ENCODE measurements around the gene PER3.

The PER3 gene

DNA sequence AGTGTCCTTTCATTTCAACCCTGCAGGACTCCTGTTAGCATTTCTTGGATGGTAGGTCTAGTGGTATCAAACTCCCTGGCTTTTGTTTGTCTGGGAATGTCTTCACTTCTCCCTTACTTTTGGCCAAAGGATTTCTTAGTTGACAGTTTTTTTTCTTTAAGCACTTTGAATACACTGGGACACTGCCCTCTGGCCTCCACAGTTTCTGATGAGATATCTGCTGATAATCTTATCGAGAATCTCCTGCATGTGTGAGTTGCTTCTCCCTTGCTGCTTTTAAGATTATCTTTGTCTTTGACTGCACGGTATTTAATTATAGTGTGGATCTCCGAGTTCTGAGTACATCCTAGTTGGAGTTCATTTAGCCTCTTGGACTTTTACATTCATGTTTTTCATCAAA lies 55.4 kb downstream of the PER3 start:
- DNase-seq, result no peak

- no peak for DNase-seq
Measured at GRCh38 chr1:7842517-7842916, 58.4 kb downstream of the PER3 start.

DNA sequence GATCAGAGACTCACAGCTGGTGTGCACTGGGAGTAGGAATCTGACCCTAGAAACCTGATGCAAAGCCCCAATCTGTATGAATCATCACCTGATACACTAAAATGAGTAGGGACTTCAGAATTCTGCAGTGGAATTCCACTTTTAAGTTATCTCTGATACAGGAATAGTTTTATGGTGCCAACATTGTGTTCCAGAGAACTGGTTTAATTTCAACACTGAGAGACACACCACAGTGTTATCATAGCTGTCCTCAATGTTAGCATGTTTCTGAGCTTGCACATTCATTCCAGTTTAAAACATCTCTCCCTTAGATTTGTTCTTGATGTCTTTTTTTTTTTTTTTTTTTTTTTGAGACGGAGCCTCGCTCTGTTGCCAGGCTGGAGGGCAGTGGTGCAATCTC lies 61.7 kb downstream of the PER3 start:
- no peak for DNase-seq

DNA sequence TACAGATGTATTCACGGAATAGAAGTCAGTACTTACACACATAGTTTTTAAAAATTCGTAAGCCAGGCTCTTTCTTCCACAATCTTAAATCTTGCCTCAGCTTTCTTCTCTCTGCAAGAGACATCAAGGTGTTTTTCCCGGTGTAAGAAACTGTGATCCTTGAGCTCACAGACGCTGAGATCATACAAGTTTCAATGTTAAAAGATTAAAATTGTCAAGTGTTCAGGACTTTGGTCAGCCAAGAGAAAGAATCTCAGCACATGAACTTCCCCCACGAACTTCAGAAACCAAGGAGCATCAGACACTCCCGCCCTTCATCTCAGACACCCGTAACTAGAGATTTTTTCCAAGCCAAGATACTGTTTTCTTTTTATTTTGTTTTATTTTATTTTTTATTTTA lies 62.6 kb downstream of the PER3 start:
- no peak for DNase-seq

DNA sequence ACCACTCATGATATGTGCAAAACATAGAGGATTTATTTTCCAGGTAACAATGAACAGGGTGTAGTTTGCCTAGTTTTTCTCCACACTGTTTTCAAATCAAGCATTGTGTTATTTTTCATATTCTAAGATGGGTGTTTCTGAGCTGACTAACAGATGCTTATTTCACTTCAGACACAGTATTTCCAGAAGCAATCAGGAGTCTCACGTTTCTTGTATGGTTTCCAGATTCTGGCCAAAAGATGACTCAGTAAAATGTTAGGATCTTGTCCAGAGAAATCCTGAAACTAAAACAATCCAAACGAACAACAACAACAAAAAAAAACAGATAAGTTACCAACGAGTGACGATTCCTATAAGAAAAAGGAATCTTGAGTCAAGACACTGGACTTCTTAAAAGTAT lies 63.5 kb downstream of the PER3 start:
- no peak for DNase-seq

- DNase-seq, result no peak
Measured at GRCh38 chr1:7850786-7851185, 66.7 kb downstream of the PER3 start.

DNA sequence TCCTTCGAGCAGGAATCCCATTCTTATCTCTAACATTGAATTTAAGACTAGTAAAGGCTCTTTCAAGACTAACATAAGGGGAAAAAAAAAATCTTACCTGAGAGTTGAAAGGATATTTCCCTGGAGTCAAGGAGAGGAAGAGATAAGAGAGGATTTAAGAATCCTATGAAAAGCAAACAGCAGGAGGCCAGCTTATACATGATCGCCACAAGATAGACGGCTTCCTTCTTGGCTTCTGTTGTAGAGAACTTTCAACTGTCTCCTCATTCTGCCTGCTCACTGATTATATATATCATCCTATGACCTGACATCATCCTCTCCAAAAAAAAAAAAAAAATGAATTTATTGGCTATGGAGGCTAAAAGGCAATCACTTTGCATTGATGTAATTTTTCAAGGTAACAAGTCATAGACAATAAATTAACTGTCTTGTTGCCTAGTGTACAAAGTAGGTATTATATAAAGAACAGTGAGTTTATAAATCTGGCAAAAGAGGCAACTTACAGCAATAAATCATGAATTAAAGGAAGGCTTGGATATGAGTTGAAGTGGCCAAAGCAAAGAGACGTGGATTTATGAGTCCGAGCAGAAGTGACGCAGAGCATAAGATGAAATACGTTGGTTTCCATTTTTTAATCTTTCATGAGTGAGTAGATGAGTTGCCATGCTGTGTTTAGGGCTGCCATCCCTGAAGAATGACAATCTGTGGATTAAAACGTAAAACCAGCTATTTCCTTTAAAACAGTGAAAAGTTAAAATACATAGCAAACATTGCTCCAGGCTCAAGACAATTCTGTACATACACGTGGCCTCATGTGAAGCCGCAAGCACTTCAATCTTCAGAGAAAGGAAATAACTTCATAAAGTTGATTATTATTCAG lies 69.0 kb downstream of the PER3 start, which contains the start of gene UTS2:
TSS of gene UTS2 (minus strand) at position 262 of the 880 bp plus-strand sequence. CDS start at position 200, 62 bp downstream.
- no peak for DNase-seq

- DNase-seq, result no peak
Measured at GRCh38 chr1:7853684-7854026, 69.6 kb downstream of the PER3 start.

- DNase-seq, result no peak
Measured at GRCh38 chr1:7856345-7856744, 72.3 kb downstream of the PER3 start.

DNA sequence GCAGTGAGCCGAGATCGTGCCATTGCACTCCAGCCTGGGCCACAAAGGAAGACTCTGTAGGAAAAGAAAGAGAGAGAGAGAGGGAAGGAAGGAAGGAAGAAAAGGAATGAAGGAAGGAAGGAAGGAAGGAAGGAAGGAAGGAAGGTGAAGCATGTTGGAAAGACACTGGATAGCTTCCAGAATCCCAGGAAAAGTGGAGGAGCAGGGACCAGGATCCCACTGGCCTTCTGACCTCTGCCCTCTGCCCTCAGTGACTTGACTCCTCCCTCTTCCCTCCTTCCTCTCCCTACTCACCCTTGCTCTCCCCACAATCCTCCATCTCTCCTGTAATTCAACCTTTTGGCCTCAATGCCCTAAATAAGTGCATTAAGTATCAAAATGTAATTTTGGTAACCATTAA lies 72.9 kb downstream of the PER3 start:
- no peak for DNase-seq

DNA sequence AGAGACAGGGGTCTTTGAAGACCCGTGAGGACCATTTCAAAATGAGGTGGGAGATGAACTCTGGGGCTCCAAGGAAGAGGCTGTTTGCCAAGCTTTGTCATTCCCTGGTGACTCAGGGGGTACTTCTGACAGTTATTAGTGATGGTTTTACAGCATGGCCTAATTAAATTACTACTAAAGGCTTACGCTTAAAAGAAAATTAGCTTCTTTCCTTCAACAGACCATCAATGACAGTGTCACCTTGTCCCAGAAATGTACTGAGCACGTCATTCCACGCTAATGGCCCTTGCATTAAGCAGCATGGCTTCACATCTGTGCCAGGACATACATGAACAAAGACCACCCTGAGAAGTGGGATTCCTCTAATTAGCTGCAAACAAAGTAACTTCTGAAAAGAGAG lies 73.9 kb downstream of the PER3 start:
- no peak for DNase-seq

DNA sequence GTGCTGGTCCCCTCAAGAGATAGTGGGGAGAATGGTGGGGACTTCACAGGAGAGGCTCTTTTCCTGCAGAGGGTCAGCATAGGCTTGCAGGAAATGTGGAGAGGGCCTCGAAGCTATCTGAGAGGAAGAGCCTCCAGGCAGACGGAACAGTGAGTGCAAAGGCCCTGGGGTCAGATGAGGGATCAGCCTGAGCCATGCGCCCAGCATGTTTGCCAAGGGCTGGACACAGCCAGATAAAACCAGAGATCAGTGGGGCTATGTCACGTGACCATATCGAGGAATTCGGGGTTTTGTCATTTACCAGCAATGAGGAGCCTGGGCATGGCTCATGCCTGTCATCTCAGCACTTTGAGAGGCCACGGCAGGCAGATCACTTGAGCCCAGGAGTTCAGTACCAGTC lies 75.3 kb downstream of the PER3 start:
- DNase-seq, result no peak

- no peak for DNase-seq
Measured at GRCh38 chr1:7860130-7860529, 76.0 kb downstream of the PER3 start.

- DNase-seq, result no peak
Measured at GRCh38 chr1:7861452-7861851, 77.4 kb downstream of the PER3 start.

- DNase-seq, result no peak
Measured at GRCh38 chr1:7862211-7863060, 78.3 kb downstream of the PER3 start.

GRCh38 chr1:7863756-7864328 lies 79.8 kb downstream of the PER3 start:
- DNase-seq, result no peak

GRCh38 chr1:7865978-7866377 lies 81.9 kb downstream of the PER3 start:
- no peak for DNase-seq

DNA sequence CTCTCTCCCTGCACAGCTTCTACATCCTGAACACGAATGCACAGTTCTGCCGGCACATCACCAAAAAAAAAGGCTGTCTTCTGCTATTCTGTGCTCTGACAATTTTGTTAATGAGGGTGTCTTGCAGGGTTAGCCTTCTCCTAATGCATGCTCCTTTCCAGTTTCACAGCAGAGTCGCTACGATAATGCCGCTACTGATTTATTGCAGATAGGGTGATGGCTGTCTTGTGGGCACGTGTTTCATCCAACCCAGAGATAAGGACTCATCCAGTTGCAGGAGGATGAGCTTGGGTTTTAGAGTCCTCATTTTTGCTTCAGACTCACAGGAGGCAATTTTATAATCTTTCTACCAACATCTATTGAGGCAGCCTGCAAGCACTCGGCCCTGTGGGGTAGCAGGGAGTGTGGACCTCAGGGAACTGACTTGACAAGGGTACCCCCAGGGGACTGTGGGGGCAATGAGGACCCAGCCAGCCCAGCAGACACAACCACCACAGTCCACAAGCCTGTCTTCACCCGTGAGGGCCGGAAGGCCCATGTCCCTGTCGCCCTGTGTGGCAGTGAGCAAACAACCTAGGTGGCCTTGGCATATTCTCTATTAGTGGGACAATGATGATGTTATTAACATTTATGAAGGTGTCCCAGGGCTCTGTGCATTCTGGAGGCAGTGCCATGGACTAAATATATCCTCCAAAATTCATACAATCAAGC lies 84.1 kb downstream of the PER3 start:
- DNase-seq, result no peak

DNA sequence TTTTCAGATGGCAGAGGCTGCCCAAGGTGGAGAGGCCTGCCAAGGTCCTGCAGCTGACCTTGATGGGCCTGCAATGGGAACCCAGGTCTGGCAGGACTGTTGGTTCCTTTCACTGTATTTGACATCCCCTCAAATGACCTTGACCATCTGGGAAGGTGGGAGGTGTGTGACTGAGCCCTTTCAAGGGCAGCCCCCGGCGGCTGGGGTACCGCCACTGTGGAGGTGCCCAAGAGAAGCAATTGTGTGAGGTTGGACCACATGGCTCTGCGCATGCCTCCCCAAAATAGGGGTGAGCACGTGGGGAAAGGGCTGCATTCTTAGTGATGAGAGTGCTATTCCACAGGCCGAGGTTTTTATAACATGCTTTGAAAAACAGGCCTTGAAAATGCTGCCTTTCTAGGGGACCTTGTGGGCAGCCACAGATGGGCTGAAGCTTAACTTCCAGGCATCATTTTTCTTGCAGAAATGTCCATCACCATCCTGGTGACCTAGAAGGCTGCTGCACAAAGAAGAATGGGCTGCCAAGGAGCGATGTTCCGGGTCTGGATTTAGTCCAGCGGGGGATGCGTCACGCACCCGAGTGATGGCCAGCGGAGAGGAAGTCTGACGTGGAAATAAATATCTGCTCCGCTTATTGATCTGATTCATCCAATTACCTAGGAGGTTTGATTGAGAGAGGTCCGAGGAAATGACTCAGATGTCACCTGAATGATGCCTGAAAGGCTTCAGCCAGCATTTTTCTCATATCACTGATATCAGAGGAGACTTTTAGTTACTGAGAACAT lies 85.2 kb downstream of the PER3 start:
- no peak for DNase-seq

DNA sequence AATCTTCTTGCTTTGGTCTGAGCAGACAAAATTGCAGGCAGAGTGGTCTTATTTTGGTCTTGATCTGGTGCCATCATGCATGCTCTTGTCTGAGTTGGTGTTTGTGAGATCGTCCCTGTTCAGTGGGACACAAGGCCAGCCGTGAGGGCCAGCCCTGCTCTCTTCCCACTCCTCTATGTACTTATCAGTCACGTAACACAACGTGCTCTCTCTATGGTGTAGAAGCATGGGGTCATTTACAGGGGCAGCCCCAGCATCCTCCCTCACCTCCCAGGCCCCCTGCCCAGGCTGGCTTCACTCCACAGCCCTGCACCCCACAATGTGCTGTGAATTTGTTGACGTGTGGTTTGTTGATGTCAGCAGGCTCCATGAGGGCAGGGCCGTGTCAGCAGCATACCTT lies 87.0 kb downstream of the PER3 start:
- no peak for DNase-seq

DNA sequence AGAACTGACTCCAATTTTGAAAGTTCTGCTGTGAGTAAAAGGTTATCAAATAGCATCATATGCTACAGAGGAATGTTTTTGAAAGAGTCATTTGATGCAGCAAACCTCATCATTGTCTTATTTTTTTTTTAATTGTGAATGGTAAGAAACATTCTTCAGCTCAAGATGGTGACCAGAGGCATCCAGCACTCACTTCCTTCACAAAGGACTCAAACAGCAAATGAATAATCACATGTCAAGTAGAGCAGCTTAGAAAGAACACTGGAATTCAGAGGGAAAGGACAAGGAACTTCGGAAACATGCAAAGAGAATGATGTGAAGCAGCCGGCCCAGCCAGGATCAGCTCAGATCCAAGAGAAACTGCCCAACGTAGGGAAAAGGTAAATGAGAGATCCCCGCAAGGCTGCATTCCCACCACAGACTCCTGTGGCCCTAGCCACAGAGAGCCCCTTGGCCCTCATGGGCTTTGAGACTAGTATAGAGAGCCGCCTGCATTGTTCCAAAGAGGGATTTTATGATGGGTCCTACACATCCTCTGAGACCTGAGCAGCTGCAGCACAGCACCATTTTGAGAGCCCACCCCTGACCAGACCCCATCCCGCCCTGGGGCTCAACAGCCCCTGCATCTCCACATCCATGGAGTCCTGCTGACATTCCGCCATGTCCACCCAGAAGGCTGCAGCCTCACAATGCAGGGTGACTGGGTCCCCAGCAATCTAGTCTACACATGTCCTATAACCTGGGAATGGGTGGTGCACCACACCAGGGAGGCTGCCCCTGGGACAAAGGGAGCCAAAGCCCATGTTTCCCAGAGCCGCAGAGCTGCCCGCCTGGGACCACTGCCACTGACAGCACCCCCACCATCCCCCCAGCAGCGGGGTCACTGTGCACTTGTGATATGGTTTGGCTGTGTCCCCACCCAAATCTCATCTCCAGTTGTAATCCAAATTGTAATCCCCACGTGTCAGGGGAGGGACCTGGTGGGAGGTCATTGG lies 90.0 kb downstream of the PER3 start:
- no peak for DNase-seq
